H1 (cell line): ENCODE results near the gene ATR. TPM values are rescaled to one million over a fixed set of nuclear protein-coding genes. Genes with fewer than 3 reads are reported as not detected.

Experiments
- CTCF ChIA-PET: fragments of 300-600 bp; sonication (Branson Sonifier 250); formaldehyde crosslinking; loops from one replicate; lab custom pipeline; 2021; ENCODE audit not compliant: partially characterized antibody; lab: Charles Lee
- POLR2A ChIA-PET: fragments of 300-600 bp; sonication (Branson Sonifier 250); formaldehyde crosslinking; loops from one replicate; lab custom pipeline; 2021; ENCODE audit warnings: inconsistent platforms; ENCODE audit not compliant: partially characterized antibody; lab: Charles Lee
- DNase-seq, 2 experiments: peaks; one replicate each; pipeline versions ENCODE4 v3.0.0 to v3.0.0-alpha.2; 2010 to 2022; ENCODE audit warnings: low spot score in 2 of 2, low read depth in 1 of 2, mixed read lengths in 1 of 2
- FAIRE-seq: peaks from 2 replicates; lab custom pipeline; 2011; peaks lifted over from hg19 to GRCh38; lab: Jason Lieb, UNC
- H2AFZ ChIP-seq: 2 replicates; pipeline ENCODE4 v1.8.1; 2012; ENCODE audit warnings: low read length, inconsistent platforms
- H2AK5ac ChIP-seq: 2 replicates; pipeline ENCODE4 v1.6.1; 2013; ENCODE audit warnings: low read depth, low read length
- H2BK120ac ChIP-seq: replicated peaks from 2 replicates; pipeline ENCODE3; 2013; ENCODE audit warnings: low read depth, low read length, inconsistent platforms
- H2BK12ac ChIP-seq: 2 replicates; pipeline ENCODE4 v1.6.1; 2013; ENCODE audit warnings: low read depth, low read length
- H2BK15ac ChIP-seq: 2 replicates; pipeline ENCODE4 v1.6.1; 2013; ENCODE audit warnings: low read length
- H2BK20ac ChIP-seq: 2 replicates; pipeline ENCODE4 v1.6.1; 2013; ENCODE audit warnings: low read length
- H2BK5ac ChIP-seq: 2 replicates; pipeline ENCODE4 v1.6.1; 2013; ENCODE audit warnings: low read depth, low read length
- H3K14ac ChIP-seq: 2 replicates; pipeline ENCODE4 v1.6.1; 2013; ENCODE audit warnings: inconsistent platforms; ENCODE audit not compliant: insufficient read length
- H3K18ac ChIP-seq: 2 replicates; pipeline ENCODE4 v1.6.1; 2013; ENCODE audit warnings: low read length; ENCODE audit errors: extremely low read depth
- H3K23ac ChIP-seq: 2 replicates; pipeline ENCODE4 v1.6.1; 2013; ENCODE audit warnings: inconsistent platforms; ENCODE audit not compliant: insufficient read length
- H3K23me2 ChIP-seq: 2 replicates; pipeline ENCODE4 v1.6.1; 2013; ENCODE audit warnings: low read depth, low read length
- H3K27ac ChIP-seq: 2 replicates; pipeline ENCODE4 v1.6.1; 2011; ENCODE audit warnings: low read depth, low read length, inconsistent platforms
- H3K27me3 ChIP-seq, 4 experiments: replicated peaks in 1 of 4; 1 replicate in 1 of 4; 2 replicates in 3 of 4; pipeline versions ENCODE4 v1.6.1 to v1.8.1; 2011 to 2013; ENCODE audit warnings: low read length in 3 of 4, mild to moderate bottlenecking in 3 of 4, inconsistent platforms in 2 of 4, mixed read lengths in 2 of 4, moderate library complexity in 1 of 4; ENCODE audit not compliant: control insufficient read depth in 3 of 4, insufficient read depth in 3 of 4; ENCODE audit errors: extremely low read depth in 1 of 4
- H3K36me3 ChIP-seq, 4 experiments: 2 replicates each; pipeline versions ENCODE4 v1.6.1 to v1.8.1; 2011 to 2013; ENCODE audit warnings: mild to moderate bottlenecking in 4 of 4, low read length in 3 of 4, moderate library complexity in 2 of 4, control low read depth in 1 of 4, inconsistent platforms in 1 of 4; ENCODE audit not compliant: insufficient read depth in 4 of 4, control insufficient read depth in 2 of 4
- H3K4ac ChIP-seq: replicated peaks from 2 replicates; pipeline ENCODE3; 2013; ENCODE audit warnings: low read length, low read depth, mixed read lengths, inconsistent platforms; ENCODE audit not compliant: insufficient read length
- H3K4me1 ChIP-seq, 4 experiments: replicated peaks in 1 of 4; 1 replicate in 1 of 4; 2 replicates in 3 of 4; pipeline versions ENCODE4 v1.6.1 to v1.8.1; 2011 to 2013; ENCODE audit warnings: low read length in 3 of 4, inconsistent platforms in 2 of 4, mixed read lengths in 1 of 4; ENCODE audit not compliant: insufficient read depth in 4 of 4, control insufficient read depth in 3 of 4
- H3K4me2 ChIP-seq, 2 experiments: 2 replicates each; pipeline versions ENCODE4 v1.6.1 to v1.8.1; 2011 to 2013; ENCODE audit warnings: low read depth in 2 of 2, low read length in 2 of 2, control low read depth in 1 of 2, inconsistent platforms in 1 of 2, mild to moderate bottlenecking in 1 of 2; ENCODE audit not compliant: insufficient read depth in 1 of 2
- H3K4me3 ChIP-seq, 4 experiments: fragments of 200-600, 300-600 bp in 1 of 4; sonication (generic), shearing (Covaris generic), sonication (Bioruptor Twin) in 1 of 4; 2 replicates each; pipeline versions ENCODE4 v1.5.1 to v1.8.1; 2011 to 2016; ENCODE audit warnings: low read length in 4 of 4, low read depth in 3 of 4, control low read depth in 2 of 4, inconsistent platforms in 2 of 4, mild to moderate bottlenecking in 2 of 4, mixed read lengths in 1 of 4, moderate library complexity in 1 of 4; ENCODE audit not compliant: insufficient read depth in 2 of 4; ENCODE audit errors: extremely low read depth in 1 of 4
- H3K56ac ChIP-seq: replicated peaks from 2 replicates; pipeline ENCODE3; 2013; ENCODE audit warnings: low read depth, mild to moderate bottlenecking, mixed read lengths, low read length, inconsistent platforms; ENCODE audit not compliant: insufficient read length
- H3K79me1 ChIP-seq: 2 replicates; pipeline ENCODE4 v1.6.1; 2013; ENCODE audit warnings: low read depth, low read length, control low read depth
- H3K79me2 ChIP-seq, 2 experiments: 2 replicates each; pipeline versions ENCODE4 v1.6.1 to v1.8.1; 2012 to 2013; ENCODE audit warnings: low read length in 2 of 2, mild to moderate bottlenecking in 2 of 2, inconsistent platforms in 1 of 2; ENCODE audit not compliant: insufficient read depth in 2 of 2, control insufficient read depth in 1 of 2
- H3K9ac ChIP-seq, 4 experiments: replicated peaks in 1 of 4; 1 replicate in 1 of 4; 2 replicates in 3 of 4; pipeline versions ENCODE4 v1.6.1 to v1.8.1; 2011 to 2013; ENCODE audit warnings: low read depth in 3 of 4, low read length in 3 of 4, control low read depth in 2 of 4, mild to moderate bottlenecking in 2 of 4, moderate library complexity in 2 of 4, inconsistent platforms in 1 of 4; ENCODE audit errors: extremely low read depth in 1 of 4
- H3K9me3 ChIP-seq, 2 experiments: 2 replicates each; pipeline versions ENCODE4 v1.6.1 to v1.8.1; 2012 to 2013; ENCODE audit warnings: mild to moderate bottlenecking in 2 of 2, moderate library complexity in 2 of 2, control low read depth in 1 of 2, inconsistent platforms in 1 of 2, low read depth in 1 of 2, low read length in 1 of 2, mixed read lengths in 1 of 2; ENCODE audit not compliant: insufficient read depth in 2 of 2
- H4K20me1 ChIP-seq, 2 experiments: replicated peaks in 1 of 2; 2 replicates each; pipeline versions ENCODE3 to v1.8.1; 2011 to 2013; ENCODE audit warnings: inconsistent platforms in 2 of 2, low read length in 2 of 2, mild to moderate bottlenecking in 1 of 2; ENCODE audit not compliant: insufficient read depth in 2 of 2, control insufficient read depth in 1 of 2
- H4K5ac ChIP-seq: 2 replicates; pipeline ENCODE4 v1.6.1; 2013; ENCODE audit warnings: low read length, low read depth, mixed read lengths, inconsistent platforms; ENCODE audit not compliant: insufficient read length
- H4K8ac ChIP-seq: 2 replicates; pipeline ENCODE4 v1.8.0; 2013; ENCODE audit warnings: mild to moderate bottlenecking, moderate library complexity, low read length, inconsistent platforms; ENCODE audit not compliant: insufficient read depth; ENCODE audit errors: extremely low read depth
- H4K91ac ChIP-seq: replicated peaks from 2 replicates; pipeline ENCODE3; 2013; ENCODE audit warnings: low read length, mixed read lengths, inconsistent platforms; ENCODE audit not compliant: insufficient read length
- BCL11A ChIP-seq, 2 experiments: IDR thresholded peaks; one replicate each; pipeline ENCODE4 v1.6.1; 2011; ENCODE audit warnings: low read depth in 2 of 2, low read length in 2 of 2, mild to moderate bottlenecking in 2 of 2
- CEBPB ChIP-seq: IDR thresholded peaks from 2 replicates; pipeline ENCODE4 v1.6.1; 2012; ENCODE audit warnings: low read depth, low read length
- JUND ChIP-seq: IDR thresholded peaks from 2 replicates; pipeline ENCODE4 v1.6.1; 2011; ENCODE audit warnings: mild to moderate bottlenecking, improper control_type of control experiment, low read length
- KDM4A ChIP-seq: IDR thresholded peaks from one replicate; pipeline ENCODE4 v1.7.1; 2012; ENCODE audit warnings: low read depth, mild to moderate bottlenecking, moderate library complexity, low read length, inconsistent platforms; ENCODE audit not compliant: severe bottlenecking
- PHF8 ChIP-seq: fragments of 200-600 bp; sonication (generic); conservative IDR thresholded peaks from 2 replicates; pipeline ENCODE4 v1.7.1; 2012; ENCODE audit warnings: low read depth, mild to moderate bottlenecking, inconsistent platforms, low read length, moderate library complexity
- POLR2AphosphoS5 ChIP-seq: IDR thresholded peaks from 2 replicates; pipeline ENCODE4 v1.6.1; 2011; ENCODE audit warnings: low read depth, low read length
- RXRA ChIP-seq: IDR thresholded peaks from 2 replicates; pipeline ENCODE4 v1.6.1; 2011; ENCODE audit warnings: low read depth, mild to moderate bottlenecking, low read length, moderate library complexity; ENCODE audit not compliant: insufficient read depth
- SIX5 ChIP-seq: IDR thresholded peaks from 2 replicates; pipeline ENCODE4 v1.6.1; 2011; ENCODE audit warnings: mild to moderate bottlenecking, low read depth, low read length
- WGBS, 2 experiments: shearing (Covaris generic) in 1 of 2; methylation state at CpG; one replicate each; pipeline versions ENCODE4 v1.1.6 to v1.1.7; 2013 to 2015; ENCODE audit warnings: low lambda C conversion rate in 2 of 2, mixed read lengths in 2 of 2, inconsistent platforms in 1 of 2, low coverage in 1 of 2, missing lambda C conversion rate in 1 of 2; ENCODE audit not compliant: insufficient replicate concordance in 2 of 2, insufficient coverage in 1 of 2, insufficient read length in 1 of 2; ENCODE audit errors: extremely low coverage in 1 of 2, missing lambda C conversion rate in 1 of 2; 5-methylcytosine and 5-hydroxymethylcytosine counted together
- polyA plus RNA-seq, 7 experiments: library from polyadenylated mRNA; depleted of rRNA in 3 of 7; stranded (reverse) in 5 of 7; unstranded in 2 of 7; fragments of >200 nt in 5 of 7; fragments of 200-250 nt in 2 of 7; gene quantifications; 1 replicate in 5 of 7; 2 replicates in 1 of 7; 4 replicates in 1 of 7; pipeline versions ENCODE4 v1.2.1 to v1.2.3, GENCODE V29; 2011 to 2013; ENCODE audit warnings: missing spikeins in 2 of 7, mixed read lengths in 2 of 7
- total RNA-seq: library from RNA; stranded (reverse); fragmentation: NEBNext Ultra II Directional; extraction: Animal tissue kit (Norgen Biotek cat#: 25700); gene quantifications from 2 replicates; pipeline ENCODE4 v1.2.1, GENCODE V29; 2021

Gene ATR
- total and polyA plus RNA-seq, 2 of the 8 experiments (the other 6 are each of a cell fraction or from before 2014, with no cell fraction given) = 8.4 to 23.2 TPM

- WGBS, 2 experiments = 91% methylated on average over 3 of the region's 3 CpGs; no CpG with 5 or more reads in 1 of the 2 experiments
- POLR2A ChIA-PET = no interaction called here
- H3K27ac ChIP-seq = no peak overlapping the region
These were observed 110.8 kb downstream of the ATR start for GRCh38 chr3:142467768-142468167.

More at GRCh38 chr3:142467768-142468167, 110.8 kb downstream of the ATR start:
- Histone ChIP-seq H3K23me2 (no peaks in the 10 kb centered on the region), H2BK5ac (no peak overlapping the region), H3K4me1 (no peaks in the 10 kb centered on the region), H3K23ac (no peak overlapping the region), H3K14ac (no peak overlapping the region), H3K9me3 (no peaks in the 10 kb centered on the region), H3K79me1 (no peaks in the 10 kb centered on the region), H4K5ac (no peak overlapping the region), H4K91ac (no peak overlapping the region), H3K79me2 (no peaks in the 10 kb centered on the region), H3K56ac (no peak overlapping the region), H3K27me3 (no peaks in the 10 kb centered on the region), H2AFZ (no peak overlapping the region), H2BK12ac (no peak overlapping the region), H3K4ac (no peak overlapping the region), H3K4me2 (no peak overlapping the region), H3K36me3 (no peaks in the 10 kb centered on the region; a peak in 1 of 8 replicates), H2AK5ac (no peak overlapping the region), H3K4me3 (no peak overlapping the region), H4K8ac (no peak overlapping the region; the same call in 1 of the 2 replicates), H3K9ac (no peak overlapping the region), H3K18ac (no peak overlapping the region), H2BK15ac (no peak overlapping the region), H2BK120ac (no peak overlapping the region), H4K20me1 (no peaks in the 10 kb centered on the region), H2BK20ac (no peak overlapping the region)
- CTCF ChIA-PET = no interaction called here
- DNase-seq = no peak
- TF ChIP-seq RXRA (no peak), JUND (no peak), KDM4A (no peak), POLR2AphosphoS5 (no peak), PHF8 (no peak), BCL11A (IDR thresholded peaks at IDR 0.05; ENCODE audit: low read depth in 2 of 2, low read length in 2 of 2) (no peak), CEBPB (no peak), SIX5 (no peak)
- no peak for FAIRE-seq
